ENCODE measurements around the gene KLRF1. TPM values are rescaled to one million over a fixed set of nuclear protein-coding genes. Genes with fewer than 3 reads are reported as not detected.

The KLRF1 gene
- not detected in 3 replicates for total RNA-seq

- no peaks in the 10 kb centered on the region for H3K36me3 Mint-ChIP-seq
- H3K27me3 Mint-ChIP-seq (ENCODE audit: low read depth), result peaks cover 7% of the 10 kb centered on the region
- no peak within 1 kb of the TSS for H3K27ac Mint-ChIP-seq
- no peak within 1 kb of the TSS for H3K4me3 Mint-ChIP-seq
- DNase-seq (ENCODE audit: low spot score in 2 of 2, unreplicated experiment in 2 of 2), result no peak
- H3K4me1 Mint-ChIP-seq, result no peaks in the 10 kb centered on the region
- H3K9me3 Mint-ChIP-seq, result no peaks in the 10 kb centered on the region
- TF ChIP-seq, protein P1, sequence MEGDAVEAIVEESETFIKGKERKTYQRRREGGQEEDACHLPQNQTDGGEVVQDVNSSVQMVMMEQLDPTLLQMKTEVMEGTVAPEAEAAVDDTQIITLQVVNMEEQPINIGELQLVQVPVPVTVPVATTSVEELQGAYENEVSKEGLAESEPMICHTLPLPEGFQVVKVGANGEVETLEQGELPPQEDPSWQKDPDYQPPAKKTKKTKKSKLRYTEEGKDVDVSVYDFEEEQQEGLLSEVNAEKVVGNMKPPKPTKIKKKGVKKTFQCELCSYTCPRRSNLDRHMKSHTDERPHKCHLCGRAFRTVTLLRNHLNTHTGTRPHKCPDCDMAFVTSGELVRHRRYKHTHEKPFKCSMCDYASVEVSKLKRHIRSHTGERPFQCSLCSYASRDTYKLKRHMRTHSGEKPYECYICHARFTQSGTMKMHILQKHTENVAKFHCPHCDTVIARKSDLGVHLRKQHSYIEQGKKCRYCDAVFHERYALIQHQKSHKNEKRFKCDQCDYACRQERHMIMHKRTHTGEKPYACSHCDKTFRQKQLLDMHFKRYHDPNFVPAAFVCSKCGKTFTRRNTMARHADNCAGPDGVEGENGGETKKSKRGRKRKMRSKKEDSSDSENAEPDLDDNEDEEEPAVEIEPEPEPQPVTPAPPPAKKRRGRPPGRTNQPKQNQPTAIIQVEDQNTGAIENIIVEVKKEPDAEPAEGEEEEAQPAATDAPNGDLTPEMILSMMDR (IDR thresholded peaks at IDR 0.05; ENCODE audit: unreplicated experiment), result no peak
Observed at GRCh38 chr12:9827209-9827888, at the start of gene KLRF1. KLRF1 (plus strand) TSS chr12:9827481; CDS start chr12:9827545, 64 bp downstream.

GRCh38 chr12:9779209-9779608, 48.1 kb upstream of the KLRF1 start:
- no peak overlapping the region for H3K27ac Mint-ChIP-seq
- no peak for DNase-seq (ENCODE audit: low spot score in 2 of 2, unreplicated experiment in 2 of 2)
- H3K27me3 Mint-ChIP-seq (ENCODE audit: low read depth), result no peaks in the 10 kb centered on the region
- H3K36me3 Mint-ChIP-seq, result no peaks in the 10 kb centered on the region
- H3K4me3 Mint-ChIP-seq, result no peak overlapping the region
- TF ChIP-seq, protein P1 (IDR thresholded peaks at IDR 0.05; ENCODE audit: unreplicated experiment), result no peak
- H3K9me3 Mint-ChIP-seq, result peaks cover 7% of the 10 kb centered on the region
- no peaks in the 10 kb centered on the region for H3K4me1 Mint-ChIP-seq

- Mint-ChIP-seq H3K4me3 (no peak overlapping the region), H3K4me1 (no peaks in the 10 kb centered on the region), H3K27me3 (ENCODE audit: low read depth) (no peaks in the 10 kb centered on the region), H3K36me3 (no peaks in the 10 kb centered on the region), H3K9me3 (peaks cover 7% of the 10 kb centered on the region), H3K27ac (no peak overlapping the region)
- TF ChIP-seq, protein P1 (IDR thresholded peaks at IDR 0.05; ENCODE audit: unreplicated experiment), result no peak
- no peak for DNase-seq (ENCODE audit: low spot score in 2 of 2, unreplicated experiment in 2 of 2)
Observed at GRCh38 chr12:9781360-9781759, 45.9 kb upstream of the KLRF1 start.

- peaks cover 7% of the 10 kb centered on the region for H3K9me3 Mint-ChIP-seq
- TF ChIP-seq, protein P1 (IDR thresholded peaks at IDR 0.05; ENCODE audit: unreplicated experiment), result no peak
- H3K4me3 Mint-ChIP-seq, result no peak overlapping the region
- H3K27ac Mint-ChIP-seq, result no peak overlapping the region
- no peaks in the 10 kb centered on the region for H3K27me3 Mint-ChIP-seq (ENCODE audit: low read depth)
- DNase-seq (ENCODE audit: low spot score in 2 of 2, unreplicated experiment in 2 of 2), result no peak
- H3K4me1 Mint-ChIP-seq, result no peaks in the 10 kb centered on the region
- no peaks in the 10 kb centered on the region for H3K36me3 Mint-ChIP-seq
Observed at GRCh38 chr12:9782547-9783382, 44.5 kb upstream of the KLRF1 start.

DNA sequence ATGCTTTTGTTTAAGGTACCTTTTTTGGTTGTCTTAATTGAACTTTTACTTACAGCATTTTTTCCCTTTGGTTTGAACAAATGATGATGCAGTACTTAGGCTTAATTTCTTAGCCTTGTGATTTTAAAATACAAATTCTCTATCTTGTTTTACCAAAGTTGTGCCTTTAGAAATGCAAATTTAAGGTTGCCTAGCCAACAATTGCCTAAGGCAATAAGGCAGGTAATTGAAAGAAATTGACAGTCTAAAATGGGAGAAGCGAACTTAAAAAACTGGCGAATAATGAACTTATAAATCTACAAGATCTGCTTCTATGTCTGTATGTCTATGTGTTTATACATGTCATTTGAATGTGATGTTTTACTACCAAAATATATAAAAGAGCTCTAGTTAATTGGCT, 43.0 kb upstream of the KLRF1 start:
- no peaks in the 10 kb centered on the region for H3K27me3 Mint-ChIP-seq (ENCODE audit: low read depth)
- TF ChIP-seq, protein P1 (IDR thresholded peaks at IDR 0.05; ENCODE audit: unreplicated experiment), result no peak
- no peaks in the 10 kb centered on the region for H3K4me1 Mint-ChIP-seq
- peaks cover 7% of the 10 kb centered on the region for H3K9me3 Mint-ChIP-seq
- H3K36me3 Mint-ChIP-seq, result no peaks in the 10 kb centered on the region
- no peak overlapping the region for H3K4me3 Mint-ChIP-seq
- DNase-seq (ENCODE audit: low spot score in 2 of 2, unreplicated experiment in 2 of 2), result no peak
- no peak overlapping the region for H3K27ac Mint-ChIP-seq
